Measurements from ENCODE around the gene PI4K2A.

The PI4K2A gene

GRCh38 chr10:97724341-97724941, 84.0 kb downstream of the PI4K2A start (continued):
- TF ChIP-seq ZNF518A (tag by site-specific recombination; conservative IDR thresholded peaks at IDR 0.05; ENCODE audit: low read depth), result no peak
